D341Med (cell line): ENCODE results near the gene FBLN1.
"Not testable (repeated sequence)": the region's sequence is repeated elsewhere in the genome, so short reads cannot be mapped to it uniquely, and the experiment has no call there.

Source experiments
- DNase-seq: peaks from one replicate; pipeline ENCODE4 v3.0.0; 2012; ENCODE audit warnings: low spot score

The FBLN1 gene, protein sequence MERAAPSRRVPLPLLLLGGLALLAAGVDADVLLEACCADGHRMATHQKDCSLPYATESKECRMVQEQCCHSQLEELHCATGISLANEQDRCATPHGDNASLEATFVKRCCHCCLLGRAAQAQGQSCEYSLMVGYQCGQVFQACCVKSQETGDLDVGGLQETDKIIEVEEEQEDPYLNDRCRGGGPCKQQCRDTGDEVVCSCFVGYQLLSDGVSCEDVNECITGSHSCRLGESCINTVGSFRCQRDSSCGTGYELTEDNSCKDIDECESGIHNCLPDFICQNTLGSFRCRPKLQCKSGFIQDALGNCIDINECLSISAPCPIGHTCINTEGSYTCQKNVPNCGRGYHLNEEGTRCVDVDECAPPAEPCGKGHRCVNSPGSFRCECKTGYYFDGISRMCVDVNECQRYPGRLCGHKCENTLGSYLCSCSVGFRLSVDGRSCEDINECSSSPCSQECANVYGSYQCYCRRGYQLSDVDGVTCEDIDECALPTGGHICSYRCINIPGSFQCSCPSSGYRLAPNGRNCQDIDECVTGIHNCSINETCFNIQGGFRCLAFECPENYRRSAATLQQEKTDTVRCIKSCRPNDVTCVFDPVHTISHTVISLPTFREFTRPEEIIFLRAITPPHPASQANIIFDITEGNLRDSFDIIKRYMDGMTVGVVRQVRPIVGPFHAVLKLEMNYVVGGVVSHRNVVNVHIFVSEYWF

DNA sequence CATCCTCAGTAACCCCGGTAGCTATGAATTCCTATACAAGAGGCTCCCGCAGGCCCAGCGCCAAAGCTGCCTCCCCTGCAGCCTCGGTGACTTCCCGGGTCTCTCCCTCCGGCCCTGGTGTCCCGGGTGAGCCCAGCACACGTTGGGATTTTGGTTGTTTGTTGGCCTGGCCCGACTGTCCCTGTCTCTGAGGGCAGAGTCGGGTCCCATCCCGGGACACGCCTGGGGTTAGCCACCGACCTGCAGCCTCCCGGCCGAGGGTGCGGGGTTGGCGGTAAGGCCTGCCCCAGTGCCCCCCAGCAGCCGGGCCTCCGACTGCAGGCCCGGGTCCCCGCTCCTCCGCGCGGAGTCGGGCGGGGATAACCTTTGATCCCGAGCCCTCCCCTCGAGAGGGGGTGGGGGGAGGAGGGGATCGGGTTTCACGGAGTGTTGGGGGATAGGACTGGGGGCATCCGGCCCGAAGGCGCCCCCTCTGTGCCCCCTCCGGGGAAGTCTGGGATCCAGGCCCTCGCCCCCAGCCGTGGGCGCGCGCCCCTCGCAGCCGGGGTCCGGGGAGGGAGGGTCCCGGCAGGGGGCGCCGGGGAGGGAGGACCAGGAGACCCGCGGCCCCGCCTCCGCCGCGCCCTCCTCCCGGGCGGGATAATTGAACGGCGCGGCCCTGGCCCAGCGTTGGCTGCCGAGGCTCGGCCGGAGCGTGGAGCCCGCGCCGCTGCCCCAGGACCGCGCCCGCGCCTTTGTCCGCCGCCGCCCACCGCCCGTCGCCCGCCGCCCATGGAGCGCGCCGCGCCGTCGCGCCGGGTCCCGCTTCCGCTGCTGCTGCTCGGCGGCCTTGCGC, at the start of gene FBLN1:
Gene FBLN1 (plus strand): TSS at position 669 of the 835 bp plus-strand sequence. CDS start 103 bp downstream, at position 772.
- peak; percentile 83 for DNase-seq

DNA sequence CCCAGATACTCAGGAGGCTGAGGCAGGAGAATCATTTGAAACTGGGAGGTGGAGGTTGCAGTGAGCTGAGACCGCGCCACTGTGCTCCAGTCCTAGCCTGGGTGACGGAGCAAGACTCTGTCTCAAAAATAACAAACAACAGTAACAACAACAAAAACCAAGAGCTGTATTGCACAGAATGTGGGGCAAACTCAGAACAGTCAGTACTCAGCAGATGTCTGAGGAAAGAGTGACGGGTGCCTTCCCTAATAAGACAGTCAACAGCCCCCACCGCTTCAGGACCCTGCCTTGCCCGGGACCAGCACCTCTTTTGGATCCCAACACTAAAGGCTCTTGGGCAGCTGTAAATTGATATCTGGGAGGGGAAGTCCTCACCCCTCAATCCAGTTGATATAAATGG, 48.9 kb upstream of the FBLN1 start:
- no peak for DNase-seq

DNA sequence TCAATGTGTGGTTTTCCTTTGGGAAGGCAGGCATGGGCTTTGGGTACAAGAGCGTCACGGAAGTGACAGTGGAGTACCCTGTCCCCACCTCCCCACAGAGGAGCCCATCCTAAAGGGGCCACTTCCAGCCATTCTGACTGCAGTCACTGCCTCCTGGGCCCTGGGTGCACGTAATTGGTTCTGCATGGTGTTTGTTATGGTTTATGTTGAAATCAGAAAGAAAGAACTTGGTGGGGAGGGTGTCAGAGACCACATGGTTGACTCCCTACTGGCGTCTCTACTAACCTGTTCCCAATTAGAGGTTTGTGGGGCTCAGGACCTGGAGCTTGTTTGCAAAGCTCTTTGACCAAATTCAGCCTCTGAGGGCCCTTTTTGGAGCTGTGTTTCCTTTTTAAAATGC, 48.4 kb upstream of the FBLN1 start:
- no peak for DNase-seq

DNA sequence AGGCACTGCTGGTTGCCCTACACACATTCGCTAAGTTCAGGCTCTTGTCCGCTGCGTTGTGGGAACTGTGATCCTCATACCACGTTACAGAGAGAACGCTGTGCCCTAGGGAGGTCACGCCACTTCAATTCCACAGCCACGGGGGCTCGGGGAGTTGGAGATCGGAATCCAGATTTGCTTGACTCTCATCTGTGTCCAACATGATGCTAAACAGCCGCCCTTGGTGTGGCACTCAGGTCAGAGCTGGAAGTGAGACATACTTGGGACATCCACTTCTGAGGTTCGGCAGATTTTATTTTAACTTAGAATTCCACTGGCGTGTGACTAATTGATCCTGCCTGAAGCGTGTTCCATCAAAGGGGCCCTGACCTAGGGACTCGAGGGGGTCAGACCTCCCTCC, 47.5 kb upstream of the FBLN1 start:
- DNase-seq = no peak

DNA sequence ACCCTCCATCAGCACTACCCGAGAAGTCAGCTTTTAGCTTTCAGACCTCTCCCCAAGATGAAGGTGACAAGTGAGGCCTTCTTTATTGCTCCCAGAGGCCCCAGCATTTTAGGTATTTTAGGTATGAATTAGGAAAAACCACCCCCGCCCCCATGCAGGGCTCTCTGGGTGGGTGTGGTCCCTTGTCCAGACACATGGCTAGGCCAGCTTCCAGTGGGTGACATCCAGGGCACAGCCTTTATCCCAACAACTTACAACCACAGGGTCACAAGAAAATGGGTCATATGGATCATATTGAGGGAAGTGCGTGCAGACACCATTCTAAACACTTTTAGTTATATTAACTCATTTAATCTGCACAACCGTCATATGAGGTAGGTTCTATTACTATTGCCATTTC, 47.1 kb upstream of the FBLN1 start:
- no peak for DNase-seq

DNA sequence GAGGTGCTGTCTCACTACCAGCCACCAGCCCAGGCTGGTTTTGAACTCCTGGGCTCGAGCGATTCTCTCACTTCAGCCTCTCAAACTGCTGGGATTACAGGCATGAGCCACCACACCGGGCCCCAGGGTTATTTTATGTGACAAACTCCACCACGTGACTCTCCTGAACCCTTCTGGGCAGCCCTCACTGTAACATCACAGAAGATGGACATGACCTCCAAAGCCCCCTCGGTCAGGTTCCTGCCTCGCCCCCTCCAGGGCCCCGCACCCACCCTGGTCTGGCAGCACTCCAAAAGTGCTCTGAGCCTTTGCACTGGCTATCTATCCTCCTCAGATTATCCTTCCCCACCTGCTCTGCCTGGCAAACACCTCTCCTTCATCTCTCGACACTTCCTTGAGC, 45.9 kb upstream of the FBLN1 start:
- DNase-seq = no peak

DNA sequence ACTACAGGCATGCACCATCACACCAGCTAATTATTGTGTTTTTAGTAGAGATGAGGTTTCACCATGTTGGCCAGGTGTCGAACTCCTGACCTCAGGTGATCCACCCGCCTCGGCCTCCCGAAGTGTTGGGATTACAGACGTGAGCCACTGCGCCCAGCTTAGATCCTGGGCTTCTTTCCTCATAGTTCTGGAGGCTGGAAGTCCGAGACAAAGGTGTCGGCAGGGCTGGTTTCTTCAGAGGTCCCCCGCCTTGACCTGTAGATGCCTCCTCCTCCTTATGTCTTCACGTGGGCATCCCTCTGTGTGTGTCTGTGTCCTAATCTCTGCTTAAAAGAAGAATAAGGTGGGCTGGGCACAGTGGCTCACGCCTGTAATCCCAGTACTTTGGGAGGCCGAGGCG, 44.2 kb upstream of the FBLN1 start:
- no peak for DNase-seq

DNA sequence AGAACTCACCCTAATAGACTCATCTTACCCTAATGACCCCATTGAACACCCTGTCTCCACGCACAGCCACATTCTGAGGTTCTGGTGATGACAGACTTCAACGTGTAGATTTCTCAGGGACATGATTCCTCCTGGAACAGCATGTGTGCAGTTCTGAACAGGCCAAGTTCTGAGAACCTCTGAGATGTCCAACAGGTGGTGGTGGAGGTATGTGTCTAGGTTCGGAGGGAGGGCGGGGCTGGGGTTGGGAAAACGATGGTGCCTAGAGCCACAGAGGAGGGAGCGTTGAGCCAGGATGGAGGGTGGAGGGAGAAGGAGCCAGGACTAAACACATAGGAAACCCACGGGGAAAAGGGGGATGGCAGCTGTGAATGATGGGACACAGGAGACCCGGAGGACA, 43.4 kb upstream of the FBLN1 start:
- no peak for DNase-seq

DNA sequence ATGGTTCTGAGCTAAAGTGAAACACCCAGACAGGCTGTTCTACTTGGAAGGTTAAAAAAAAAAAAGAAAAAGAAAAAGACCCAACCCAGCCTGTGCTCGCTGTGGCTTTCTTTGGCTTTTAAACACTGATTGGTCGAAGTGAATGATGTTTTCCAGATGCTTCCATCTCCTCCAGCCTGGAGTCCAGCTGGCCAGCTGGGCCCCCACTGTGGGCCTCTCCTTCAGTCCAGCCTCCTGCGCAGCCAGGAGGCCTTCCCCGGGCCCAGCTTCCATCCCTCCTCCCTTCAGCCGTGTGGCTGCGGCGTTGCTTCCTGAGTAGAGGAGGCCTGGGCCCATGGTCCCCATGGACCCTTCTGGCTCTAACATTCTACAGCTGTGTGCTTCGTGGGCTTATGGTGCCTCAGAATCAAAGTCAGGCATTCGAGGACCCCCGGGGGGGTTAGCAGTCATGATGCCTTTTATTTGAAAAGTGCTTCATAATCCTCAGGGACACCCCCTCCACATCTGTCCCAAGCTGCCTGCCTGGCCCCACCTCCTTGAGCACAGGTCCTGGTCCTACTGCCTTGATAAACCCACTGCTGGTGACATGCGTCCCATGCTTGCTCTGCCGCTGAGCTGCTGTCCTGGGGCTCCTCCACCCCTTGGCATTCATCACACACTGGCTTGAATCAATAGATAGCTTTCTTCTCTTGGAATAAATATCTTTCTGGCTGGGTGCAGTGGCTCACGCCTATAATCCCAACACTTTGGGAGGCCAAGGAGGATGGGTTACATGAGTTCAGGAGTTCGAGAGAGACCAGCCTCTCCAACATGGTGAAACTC, 42.2 kb upstream of the FBLN1 start:
- no peak for DNase-seq

DNA sequence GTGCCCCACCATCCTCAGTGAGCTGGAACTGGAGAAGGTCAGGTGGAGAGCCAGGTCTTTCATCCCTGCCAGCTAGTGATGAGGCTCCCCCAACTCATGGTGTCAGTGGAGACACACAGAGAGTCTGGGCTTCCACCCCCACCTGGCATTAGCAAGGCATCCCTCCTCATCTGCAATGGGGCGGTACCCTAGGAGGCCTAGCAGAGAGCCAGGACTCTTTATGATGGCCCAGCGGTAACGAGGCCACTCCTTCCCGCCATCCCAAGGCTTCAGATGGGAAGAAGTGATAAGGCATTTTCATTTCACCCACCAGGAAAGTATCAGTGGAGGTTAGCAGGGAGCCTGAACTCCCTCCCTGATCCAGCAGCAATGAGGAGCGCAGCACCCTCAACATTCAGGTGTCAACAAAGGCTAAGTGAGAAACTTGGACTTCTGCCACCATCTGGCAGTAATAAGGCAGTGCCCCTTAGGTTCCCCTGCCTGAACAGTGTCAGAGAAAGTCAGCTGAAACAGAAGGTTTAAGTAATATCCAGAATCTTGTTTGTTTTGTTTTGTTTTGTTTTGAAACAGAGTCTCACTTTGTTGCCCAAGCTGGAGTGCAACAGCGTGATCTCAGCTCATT, 40.5 kb upstream of the FBLN1 start:
- no peak for DNase-seq

DNA sequence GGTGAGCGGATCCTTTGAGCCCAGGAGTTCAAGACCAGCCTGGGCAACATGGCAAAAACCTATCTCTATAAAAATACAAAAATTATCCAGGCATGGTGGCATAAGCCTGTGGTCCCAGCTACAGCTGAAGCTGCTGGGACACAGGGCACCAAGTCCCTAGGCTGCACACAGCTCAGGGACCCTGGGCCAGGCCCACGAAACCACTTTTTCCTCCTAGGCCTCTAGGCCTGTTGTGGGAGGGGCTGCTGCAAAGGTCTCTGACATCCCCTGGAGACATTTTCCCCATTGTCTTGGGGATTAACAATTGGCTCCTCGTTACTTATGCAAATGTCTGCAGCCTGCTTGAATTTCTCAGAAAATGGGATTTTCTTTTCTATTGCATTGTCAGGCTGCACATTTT, 39.0 kb upstream of the FBLN1 start:
- not testable (repeated sequence) for DNase-seq

DNA sequence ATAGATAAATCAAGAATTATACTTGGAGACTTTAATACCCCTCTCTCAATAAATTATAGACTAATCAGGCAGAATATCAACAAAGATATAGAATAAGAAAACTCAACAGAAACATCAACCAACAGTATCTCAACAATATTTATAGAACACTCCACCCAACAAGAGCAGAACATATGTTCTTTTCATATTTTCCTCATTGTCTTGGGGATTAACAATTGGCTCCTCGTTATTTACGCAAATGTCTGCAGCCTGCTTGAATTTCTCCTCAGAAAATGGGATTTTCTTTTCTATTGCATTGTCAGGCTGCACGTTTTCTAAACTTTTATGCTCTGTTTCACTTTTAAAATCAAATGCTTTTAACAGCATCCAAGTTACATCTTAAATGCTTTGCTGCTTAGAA, 37.0 kb upstream of the FBLN1 start:
- no peak for DNase-seq

DNA sequence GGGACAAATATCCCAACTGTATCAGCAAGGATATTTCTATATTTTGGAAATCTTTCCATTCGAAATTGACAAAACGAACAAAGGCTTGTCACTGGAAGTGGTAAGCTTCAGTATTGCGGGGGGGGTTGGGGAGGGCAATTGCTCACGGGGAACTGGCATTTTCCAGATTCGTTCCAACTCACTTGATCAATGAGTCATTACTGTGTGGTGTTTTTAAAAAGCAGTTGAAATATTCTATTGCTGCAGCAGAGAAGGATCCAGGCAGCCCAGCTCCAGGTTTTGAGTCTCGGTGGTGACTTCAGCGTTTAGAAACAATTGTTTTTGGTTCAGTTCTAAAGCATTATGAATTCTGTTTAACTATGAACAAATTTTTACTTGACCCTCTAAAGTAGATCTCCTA, 33.8 kb upstream of the FBLN1 start:
- no peak for DNase-seq

DNA sequence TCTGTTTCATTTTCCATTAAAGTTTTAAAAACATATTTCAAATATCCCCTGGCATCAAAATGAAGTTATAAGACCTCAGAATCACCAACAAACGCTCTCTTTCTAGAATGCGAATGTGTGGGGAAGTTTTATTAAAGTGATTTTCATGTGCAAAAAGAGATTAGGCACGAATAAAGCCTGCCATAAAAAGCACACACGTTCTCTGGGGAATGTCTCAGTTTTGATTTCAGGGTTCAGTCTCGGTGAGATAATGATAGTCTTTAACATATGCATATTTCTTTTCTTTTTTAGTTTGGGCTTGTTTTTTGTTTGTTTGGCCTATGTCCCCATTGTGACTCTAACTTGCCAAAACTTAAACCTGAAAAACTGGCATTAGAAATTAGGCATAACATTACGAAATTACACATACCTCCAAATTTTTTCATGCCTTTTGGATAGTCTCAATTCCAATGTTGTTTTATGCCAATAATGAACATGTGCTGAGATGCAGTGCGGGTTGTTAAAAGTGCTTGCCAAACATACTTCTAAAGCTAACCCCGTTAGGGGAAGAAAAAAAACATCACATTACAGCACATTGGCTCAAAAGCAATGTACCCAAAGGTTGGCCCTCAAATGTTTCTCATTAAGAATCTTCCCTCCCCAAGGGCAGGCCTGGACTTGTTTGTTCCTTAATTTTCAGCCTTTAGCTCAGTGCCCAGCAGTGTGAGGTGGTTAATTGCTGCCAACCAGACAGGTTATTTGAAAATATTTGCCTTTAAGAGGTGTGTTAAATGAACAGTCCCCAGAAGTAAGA, 33.2 kb upstream of the FBLN1 start:
- DNase-seq = no peak

DNA sequence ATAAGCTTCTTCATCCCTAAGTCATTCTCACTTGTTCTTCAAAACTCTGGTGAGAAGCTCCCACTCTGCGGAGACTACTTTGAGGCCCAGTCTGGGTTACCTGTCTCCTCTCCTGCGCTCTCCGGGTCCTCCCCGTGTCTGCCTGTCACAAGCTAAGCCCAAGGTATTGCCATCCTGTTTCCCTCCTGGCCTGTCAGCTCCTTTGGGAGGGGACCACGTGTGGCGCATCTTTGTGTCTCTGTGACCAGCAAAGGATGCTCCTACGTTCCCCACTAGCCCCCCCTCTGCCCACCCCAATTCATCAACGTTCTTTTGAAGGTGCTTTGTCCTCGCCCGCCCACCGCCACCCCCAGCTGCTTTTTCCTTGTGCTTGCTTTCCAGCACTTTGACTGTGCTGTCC, 31.8 kb upstream of the FBLN1 start:
- no peak for DNase-seq

DNA sequence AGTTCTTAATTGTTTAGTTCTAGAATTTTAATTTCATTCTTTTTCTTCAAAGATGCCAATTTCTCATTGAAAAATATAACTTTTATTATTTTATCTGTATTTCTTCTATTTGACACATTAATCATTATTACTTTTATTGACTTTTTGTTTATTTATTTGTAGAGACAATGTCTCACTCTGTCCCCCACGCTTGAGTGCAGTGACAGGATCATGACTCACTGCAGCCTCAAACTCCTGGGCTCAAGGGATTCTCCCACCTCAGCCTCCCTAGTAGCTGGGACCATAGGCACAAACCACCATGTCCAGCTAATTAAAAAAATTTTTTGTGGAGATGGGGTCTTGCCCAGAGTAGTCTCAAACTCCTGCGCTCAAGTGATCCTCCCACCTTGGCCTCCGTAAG, 30.3 kb upstream of the FBLN1 start:
- DNase-seq = no peak

DNA sequence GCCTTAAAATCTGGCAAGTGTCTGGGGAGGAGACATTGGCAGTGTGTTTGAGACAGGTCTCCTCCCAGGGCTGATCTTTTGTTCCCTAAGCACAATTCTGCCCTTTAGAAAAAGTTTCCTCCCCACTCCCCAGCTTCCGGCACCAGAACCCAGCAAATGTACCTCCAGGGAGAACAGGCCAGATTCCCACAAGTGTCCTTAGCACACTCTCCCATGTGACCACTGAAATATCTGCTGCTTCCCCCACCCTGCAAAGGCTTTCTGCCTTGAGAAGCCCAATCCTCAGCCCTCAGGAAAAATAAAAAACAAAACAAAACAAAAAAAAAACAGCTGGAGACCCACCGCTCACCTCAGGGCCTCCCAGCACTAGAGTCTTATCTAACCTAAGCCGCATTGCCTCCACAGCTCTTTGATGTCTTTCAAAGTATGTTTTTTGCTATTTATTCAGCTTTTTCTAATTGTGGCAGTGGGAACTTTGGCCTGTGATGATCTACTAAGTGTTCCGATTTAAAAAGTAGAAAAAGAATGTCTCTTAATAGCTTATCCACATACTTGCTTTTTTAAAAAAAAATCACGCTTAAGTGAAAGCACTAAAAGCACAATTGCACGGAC, 29.0 kb upstream of the FBLN1 start:
- no peak for DNase-seq

DNA sequence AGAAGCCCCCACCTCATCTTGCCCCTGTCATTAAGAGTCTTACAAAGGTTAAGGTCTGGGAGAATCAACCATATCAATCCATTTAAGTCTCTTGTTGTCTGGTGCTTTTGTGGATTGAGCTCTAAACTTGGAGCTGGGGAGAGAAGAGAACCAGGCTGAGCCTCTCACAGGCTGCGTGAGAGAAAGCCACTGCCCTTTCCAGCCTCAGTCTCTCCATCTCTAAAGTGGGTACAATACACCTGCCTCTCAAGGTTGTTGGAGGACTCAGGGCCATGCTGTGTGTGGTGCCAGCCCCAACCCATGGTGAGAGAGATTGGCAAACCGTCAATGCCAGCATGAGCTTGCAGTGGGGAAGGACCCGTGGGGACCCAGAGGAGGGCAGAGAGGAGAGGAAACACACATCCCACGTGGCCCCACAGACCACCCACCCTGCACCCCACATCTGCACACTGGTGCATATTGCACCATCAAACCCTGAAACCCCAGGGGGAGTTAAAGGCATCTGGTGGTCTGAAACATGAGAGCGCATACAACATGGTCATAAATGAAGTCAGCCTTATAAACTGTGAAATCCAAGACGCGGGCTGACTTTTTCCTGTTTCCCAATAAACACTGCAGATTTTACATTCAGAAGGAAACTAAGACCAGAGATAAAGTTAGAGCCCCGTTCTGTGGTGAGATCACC, 27.5 kb upstream of the FBLN1 start:
- DNase-seq = no peak

DNA sequence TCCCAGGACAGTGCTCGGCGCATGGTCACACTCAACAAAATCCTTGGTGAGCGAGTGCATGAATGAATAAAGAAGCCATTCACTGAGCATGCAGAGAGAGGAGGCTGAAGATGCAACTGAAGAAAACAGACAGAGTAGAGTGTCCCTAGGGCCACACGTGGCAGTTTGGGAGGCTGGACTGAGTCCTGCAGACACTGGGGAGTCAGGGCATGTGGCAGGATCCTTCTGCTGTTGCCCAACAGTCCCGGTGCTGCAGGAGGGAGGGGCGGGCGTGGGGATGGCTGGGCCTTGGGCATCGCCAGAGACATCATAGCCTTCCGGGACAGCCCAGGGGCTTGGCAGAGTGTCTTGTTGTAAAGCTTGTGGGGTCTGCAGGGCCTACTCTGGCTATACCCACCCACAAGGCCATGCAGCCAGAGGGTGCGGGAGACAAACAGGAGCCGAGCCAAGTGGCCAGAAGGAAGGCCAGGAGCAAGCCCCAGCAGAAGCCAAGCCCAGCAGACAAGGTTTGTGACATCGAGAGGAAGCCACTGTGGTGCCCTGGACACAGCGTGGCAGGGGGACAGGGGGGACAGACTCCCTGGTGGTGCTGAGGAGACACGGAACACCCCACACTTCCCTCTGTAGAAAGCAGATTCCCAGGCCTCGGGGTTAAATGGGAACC, 26.7 kb upstream of the FBLN1 start:
- no peak for DNase-seq
